A549 (cell line): ENCODE data around the gene PDCD1LG2. TPM values are rescaled to one million over a fixed set of nuclear protein-coding genes. Genes with fewer than 3 reads are reported as not detected.

Experiments used
- ATAC-seq, 2 experiments: fragments of 200-7000 bp in 1 of 2; fragments of >200 bp in 1 of 2; cut with Nextera tagmentation in 1 of 2; cut with Tn5 transposase in 1 of 2; 3 replicates each; pipeline versions ENCODE4 v1.8.0 to v1.9.1; 2018 to 2020; ENCODE audit warnings: mild to moderate bottlenecking in 1 of 2, moderate library complexity in 1 of 2
- CTCF ChIA-PET: fragments of 300-600 bp; sonication (Branson Sonifier 250); formaldehyde crosslinking; extraction: SDS; loops from one replicate; lab custom pipeline; 2021; ENCODE audit warnings: antibody characterized with exemption, inconsistent platforms; lab: Yijun Ruan, JAX
- POLR2A ChIA-PET: fragments of 350-600 bp; formaldehyde crosslinking; extraction: SDS; loops from one replicate; lab custom pipeline; 2021; ENCODE audit warnings: antibody characterized with exemption, inconsistent platforms; lab: Yijun Ruan, JAX
- DNase-seq, 2 experiments: peaks; one replicate each; pipeline versions ENCODE4 v3.0.0 to v3.0.0-alpha.2; 2011 to 2016; ENCODE audit warnings: low read depth in 1 of 2, low spot score in 1 of 2
- FAIRE-seq: peaks from 2 replicates; lab custom pipeline; 2011; peaks lifted over from hg19 to GRCh38; lab: Jason Lieb, UNC
- H3K27ac ChIP-seq, 2 experiments: fragments of >200 bp; sonication (Bioruptor Twin); formaldehyde crosslinking; 3 replicates each; pipeline ENCODE4 v1.5.1; 2016 to 2017
- H3K4me1 ChIP-seq: fragments of >200 bp; sonication (Bioruptor Twin); formaldehyde crosslinking; 3 replicates; pipeline ENCODE4 v1.6.1; 2016
- H3K4me2 ChIP-seq: fragments of >200 bp; sonication (Bioruptor Twin); formaldehyde crosslinking; 3 replicates; pipeline ENCODE4 v1.6.1; 2016
- H3K4me3 ChIP-seq: fragments of >200 bp; sonication (Bioruptor Twin); formaldehyde crosslinking; 3 replicates; pipeline ENCODE4 v1.5.1; 2016
- H3K9me3 ChIP-seq: fragments of >200 bp; sonication (Bioruptor Twin); formaldehyde crosslinking; 3 replicates; pipeline ENCODE4 v1.6.1; 2016
- BCL3 ChIP-seq: fragments of >200 bp; sonication (Bioruptor Twin); formaldehyde crosslinking; IDR thresholded peaks from 3 replicates; pipeline ENCODE4 v1.6.1; 2016
- CBX2 ChIP-seq: fragments of 200-600 bp; sonication (generic); IDR thresholded peaks from 2 replicates; pipeline ENCODE4 v1.6.1; 2016; ENCODE audit warnings: low read depth, mild to moderate bottlenecking, borderline replicate concordance
- CEBPB ChIP-seq, 2 experiments: fragments of >200 bp in 1 of 2; sonication (Bioruptor Twin) in 1 of 2; formaldehyde crosslinking in 1 of 2; IDR thresholded peaks; 2 replicates each; pipeline ENCODE4 v1.6.1; 2012 to 2016
- CTCF ChIP-seq: fragments of >200 bp; sonication (Bioruptor Twin); formaldehyde crosslinking; IDR thresholded peaks from 3 replicates; pipeline ENCODE4 v1.5.1; 2016
- EHF ChIP-seq: fragments of 250-450 bp; sonication (Bioruptor Pico); IDR thresholded peaks from 2 replicates; pipeline ENCODE4 v1.5.0; 2020; ENCODE audit warnings: mild to moderate bottlenecking
- EP300 ChIP-seq, 2 experiments: fragments of >200 bp; sonication (Bioruptor Twin); formaldehyde crosslinking; IDR thresholded peaks; 2 replicates in 1 of 2; 3 replicates in 1 of 2; pipeline ENCODE4 v1.6.1; 2016 to 2017
- FOSB ChIP-seq: fragments of 250-450 bp; sonication (Bioruptor Pico); IDR thresholded peaks from 2 replicates; pipeline ENCODE4 v1.5.0; 2020; ENCODE audit warnings: mild to moderate bottlenecking, moderate library complexity
- FOSL2 ChIP-seq, 2 experiments: fragments of 450-650 bp in 1 of 2; fragments of >200 bp in 1 of 2; sonication (Bioruptor Twin) in 1 of 2; formaldehyde crosslinking; IDR thresholded peaks; 2 replicates each; pipeline versions ENCODE4 v1.5.0 to v1.6.1; 2016 to 2020; ENCODE audit warnings: mild to moderate bottlenecking in 1 of 2, moderate library complexity in 1 of 2
- GATA3 ChIP-seq: IDR thresholded peaks from 2 replicates; pipeline ENCODE4 v1.6.1; 2012; ENCODE audit warnings: borderline replicate concordance
- HDAC2 ChIP-seq: fragments of 200-600 bp; sonication (generic); IDR thresholded peaks from 2 replicates; pipeline ENCODE4 v1.6.1; 2016
- HES2 ChIP-seq: fragments of >200 bp; sonication (Bioruptor Twin); formaldehyde crosslinking; IDR thresholded peaks from 2 replicates; pipeline ENCODE4 v1.6.1; 2016
- HOXB13 ChIP-seq: fragments of 250-450 bp; sonication (Bioruptor Pico); IDR thresholded peaks from 2 replicates; pipeline ENCODE4 v1.5.0; 2020; ENCODE audit warnings: low read depth, mild to moderate bottlenecking, moderate library complexity
- JUN ChIP-seq, 2 experiments: fragments of >200 bp; sonication (Bioruptor Twin); formaldehyde crosslinking; IDR thresholded peaks; 2 replicates in 1 of 2; 3 replicates in 1 of 2; pipeline ENCODE4 v1.6.1; 2016 to 2017
- JUNB ChIP-seq: fragments of >200 bp; sonication (Bioruptor Twin); formaldehyde crosslinking; IDR thresholded peaks from 2 replicates; pipeline ENCODE4 v1.6.1; 2016
- KDM1A ChIP-seq: fragments of 200-600 bp; sonication (generic); IDR thresholded peaks from 2 replicates; pipeline ENCODE4 v1.6.1; 2016; ENCODE audit warnings: low read depth, mild to moderate bottlenecking
- MAFK ChIP-seq: fragments of 450-650 bp; IDR thresholded peaks from 2 replicates; pipeline ENCODE4 v1.6.1; 2014; ENCODE audit not compliant: partially characterized antibody
- MAX ChIP-seq: IDR thresholded peaks from 2 replicates; pipeline ENCODE4 v1.6.1; 2012
- MAZ ChIP-seq: fragments of 150-350 bp; IDR thresholded peaks from 2 replicates; pipeline ENCODE4 v1.6.1; 2014; ENCODE audit warnings: antibody characterized with exemption, low read depth, low read length, borderline replicate concordance
- NPAS2 ChIP-seq: fragments of 250-450 bp; sonication (Bioruptor Pico); IDR thresholded peaks from 2 replicates; pipeline ENCODE4 v1.8.0; 2022; ENCODE audit warnings: mild to moderate bottlenecking, moderate library complexity, borderline replicate concordance
- PHF8 ChIP-seq: fragments of 200-600 bp; sonication (generic); IDR thresholded peaks from 2 replicates; pipeline ENCODE4 v1.6.1; 2016; ENCODE audit warnings: low read depth, mild to moderate bottlenecking, antibody characterized with exemption, moderate library complexity, borderline replicate concordance
- POLR2AphosphoS2 ChIP-seq: conservative IDR thresholded peaks from 2 replicates; pipeline ENCODE4 v1.6.1; 2012; ENCODE audit warnings: low read length, improper control_type of control experiment, inconsistent platforms
- RCOR1 ChIP-seq: fragments of 150-350 bp; IDR thresholded peaks from 2 replicates; pipeline ENCODE4 v1.6.1; 2014; ENCODE audit warnings: antibody characterized with exemption, low read length, low read depth
- ZNF302 ChIP-seq: fragments of 250-450 bp; sonication (Bioruptor Pico); IDR thresholded peaks from 2 replicates; pipeline ENCODE4 v1.9.0; 2021; ENCODE audit warnings: inconsistent platforms, mild to moderate bottlenecking, moderate library complexity
- WGBS: methylation state at CpG from one replicate; pipeline ENCODE4 v1.1.6; 2017; ENCODE audit errors: missing lambda C conversion rate; 5-methylcytosine and 5-hydroxymethylcytosine counted together
- polyA plus RNA-seq, 4 experiments: library from polyadenylated mRNA; depleted of rRNA in 3 of 4; stranded (reverse); fragments of >200 nt; fragmentation: RNase III in 1 of 4; extraction: RNeasy Plus Mini Kit Qiagen cat#74134 plus additional on column Dnase treatment in 1 of 4; gene quantifications; 2 replicates in 3 of 4; 3 replicates in 1 of 4; pipeline ENCODE4 v1.2.3, GENCODE V29; 2011 to 2017

The PDCD1LG2 gene
- polyA plus RNA-seq, 2 of the 4 experiments (the other 2 are of a cell fraction) = 0.53 TPM

- TF ChIP-seq PHF8 = no peak
- no peak for TF ChIP-seq KDM1A
- no peak for TF ChIP-seq RCOR1
- TF ChIP-seq JUNB = no peak
These were observed 7.8 kb upstream of the PDCD1LG2 start (continued) for GRCh38 chr9:5502553-5502952.

- 2% methylated on average over 2 of the region's 2 CpGs for WGBS
- peak overlapping the region; percentile 62 to 81; a peak in 5 of 6 replicates for H3K27ac ChIP-seq
- H3K4me1 ChIP-seq = peaks cover 24% of the 10 kb centered on the region
- DNase-seq = peak; percentile 29 to 82
- ChIA-PET CTCF (interaction anchor here (0.6 to 2.6 kb wide), 5 partner anchors 59 to 323 kb away, joined by 3 to 13 read pairs (median 6); partner anchors contain the start of gene CD274), POLR2A (interaction anchor here (1.4 to 2.2 kb wide), 3 partner anchors 16 to 72 kb away, joined by 3 to 6 read pairs (median 5); partner anchors contain the start of genes CD274 and PLGRKT)
- FAIRE-seq = no peak
- TF ChIP-seq MAZ = no peak
- no peak for TF ChIP-seq HOXB13
- TF ChIP-seq CEBPB (IDR thresholded peaks at IDR 0.05) = peak in 1 of 2 experiments; percentile 23; a peak in 1 of 4 replicates
- no peak for TF ChIP-seq NPAS2 (CRISPR knock-in tag)
- 0 out of 3 replicates have a peak, but pooled peaks have one; percentile 17 for TF ChIP-seq BCL3
- TF ChIP-seq MAFK = no peak
- TF ChIP-seq GATA3 = peak; percentile 97
- TF ChIP-seq KDM1A = no peak
- peak; percentile 73 for TF ChIP-seq JUNB
- TF ChIP-seq FOSL2 (IDR thresholded peaks at IDR 0.05) = 0 out of 2 replicates have a peak, but pooled peaks have one; percentile 42
- peak; percentile 81 for TF ChIP-seq FOSL2 (CRISPR knock-in tag; IDR thresholded peaks at IDR 0.05)
- peak; percentile 51 to 83; a peak in 2 of 5 replicates for TF ChIP-seq EP300 (IDR thresholded peaks at IDR 0.05)
- peak; percentile 8; the same call in 1 of the 2 replicates for TF ChIP-seq HES2
- TF ChIP-seq FOSB = no peak
- peak; percentile 27 to 69; a peak in 3 of 5 replicates for TF ChIP-seq JUN (IDR thresholded peaks at IDR 0.05)
- TF ChIP-seq POLR2AphosphoS2 = no peak
- TF ChIP-seq CBX2 = no peak
- TF ChIP-seq CTCF = no peak
- no peak for TF ChIP-seq HDAC2
- no peak for TF ChIP-seq ZNF302 (CRISPR knock-in tag)
- peak; percentile 47 for TF ChIP-seq MAX
- no peak for TF ChIP-seq EHF (CRISPR knock-in tag)
- peak; percentile 89 to 94 for ATAC-seq
- H3K4me3 ChIP-seq = no peak overlapping the region
- no peaks in the 10 kb centered on the region for H3K9me3 ChIP-seq
- peak overlapping the region; percentile 59 for H3K4me2 ChIP-seq
These were observed 758 bp upstream of the PDCD1LG2 start for GRCh38 chr9:5509573-5509972.
